ENCODE results near the gene EFCC1.

Gene EFCC1

GRCh38 chr3:128994173-128994512 lies 7.0 kb upstream of the EFCC1 start:
- in situ Hi-C loops (cut with MboI; ENCODE audit: low pct_unique_long_range_greater_than_20kb, low sequenced_read_pairs, unreplicated experiment), result no loop called here
- DNase-seq (ENCODE audit: low spot score), result no peak
- TF ChIP-seq CTCF (IDR thresholded peaks at IDR 0.05; ENCODE audit: extremely low read depth, insufficient read depth, missing control alignments), result no peak

- no peak for TF ChIP-seq CTCF (IDR thresholded peaks at IDR 0.05; ENCODE audit: extremely low read depth, insufficient read depth, missing control alignments)
- in situ Hi-C loops (cut with MboI; ENCODE audit: low pct_unique_long_range_greater_than_20kb, low sequenced_read_pairs, unreplicated experiment), result no loop called here
- no peak for DNase-seq (ENCODE audit: low spot score)
Measured at GRCh38 chr3:128994581-128995546, 6.2 kb upstream of the EFCC1 start.

GRCh38 chr3:128995737-128996136 lies 5.4 kb upstream of the EFCC1 start:
- DNase-seq (ENCODE audit: low spot score), result no peak
- no peak for TF ChIP-seq CTCF (IDR thresholded peaks at IDR 0.05; ENCODE audit: extremely low read depth, insufficient read depth, missing control alignments)
- in situ Hi-C loops (cut with MboI; ENCODE audit: low pct_unique_long_range_greater_than_20kb, low sequenced_read_pairs, unreplicated experiment), result no loop called here

GRCh38 chr3:128996200-128996599 lies 4.9 kb upstream of the EFCC1 start:
- in situ Hi-C loops (cut with MboI; ENCODE audit: low pct_unique_long_range_greater_than_20kb, low sequenced_read_pairs, unreplicated experiment), result no loop called here
- TF ChIP-seq CTCF (IDR thresholded peaks at IDR 0.05; ENCODE audit: extremely low read depth, insufficient read depth, missing control alignments), result no peak

GRCh38 chr3:128996726-128997125 lies 4.4 kb upstream of the EFCC1 start:
- DNase-seq (ENCODE audit: low spot score), result no peak
- in situ Hi-C loops (cut with MboI; ENCODE audit: low pct_unique_long_range_greater_than_20kb, low sequenced_read_pairs, unreplicated experiment), result no loop called here
- TF ChIP-seq CTCF (IDR thresholded peaks at IDR 0.05; ENCODE audit: extremely low read depth, insufficient read depth, missing control alignments), result no peak

More at GRCh38 chr3:128996200-128996599, 4.9 kb upstream of the EFCC1 start:
- DNase-seq (ENCODE audit: low spot score), result no peak

GRCh38 chr3:128997486-128998133 lies 3.5 kb upstream of the EFCC1 start:
- TF ChIP-seq CTCF (IDR thresholded peaks at IDR 0.05; ENCODE audit: extremely low read depth, insufficient read depth, missing control alignments), result no peak
- DNase-seq (ENCODE audit: low spot score), result no peak
- in situ Hi-C loops (cut with MboI; ENCODE audit: low pct_unique_long_range_greater_than_20kb, low sequenced_read_pairs, unreplicated experiment), result no loop called here
